ENCODE data around the gene RFLNA.

- TF ChIP-seq POLR2A (IDR thresholded peaks at IDR 0.05) (no peak), CTCF (IDR thresholded peaks at IDR 0.05) (no peak)
These were observed 4.9 kb downstream of the RFLNA start for GRCh38 chr12:124299628-124300388.

All from lower leg skin (tissue), 3 donors.